Keratinocyte (primary cell): Measurements from ENCODE around the gene RABEP1. TPM values are rescaled to one million over a fixed set of nuclear protein-coding genes. Genes with fewer than 3 reads are reported as not detected.

ENCODE experiments used
- DNase-seq: peaks from one replicate; pipeline ENCODE4 v3.0.0-alpha.2; 2011; ENCODE audit warnings: low read depth, missing footprints, low spot score
- FAIRE-seq: peaks from 2 replicates; lab custom pipeline; 2011; peaks lifted over from hg19 to GRCh38; lab: Jason Lieb, UNC
- H2AFZ ChIP-seq: 2 replicates; pipeline ENCODE4 v1.6.0; 2012; ENCODE audit warnings: low read length, control low read depth, inconsistent platforms; ENCODE audit not compliant: control insufficient read depth
- H3K27ac ChIP-seq: 2 replicates; pipeline ENCODE4 v1.5.1; 2011; ENCODE audit warnings: low read length; ENCODE audit not compliant: control insufficient read depth, insufficient read depth
- H3K27me3 ChIP-seq: 3 replicates; pipeline ENCODE4 v1.6.0; 2011; ENCODE audit warnings: low read length; ENCODE audit not compliant: control insufficient read depth, insufficient read depth; ENCODE audit errors: extremely low read depth
- H3K36me3 ChIP-seq, 2 experiments: 2 replicates in 1 of 2; 3 replicates in 1 of 2; pipeline ENCODE4 v1.5.1; 2011; ENCODE audit warnings: low read length in 2 of 2, mild to moderate bottlenecking in 1 of 2; ENCODE audit not compliant: control insufficient read depth in 2 of 2, insufficient read depth in 2 of 2; ENCODE audit errors: extremely low read depth in 1 of 2
- H3K4me1 ChIP-seq: 3 replicates; pipeline ENCODE4 v1.5.1; 2011; ENCODE audit warnings: low read length; ENCODE audit not compliant: control insufficient read depth, insufficient read depth; ENCODE audit errors: extremely low read depth
- H3K4me2 ChIP-seq: 3 replicates; pipeline ENCODE4 v1.6.0; 2011; ENCODE audit warnings: low read depth, low read length; ENCODE audit not compliant: control insufficient read depth, insufficient read depth; ENCODE audit errors: extremely low read depth
- H3K4me3 ChIP-seq, 3 experiments: fragments of 200-600 bp in 1 of 3; sonication (generic) in 1 of 3; 2 replicates in 2 of 3; 3 replicates in 1 of 3; pipeline ENCODE4 v1.5.1; 2011 to 2016; ENCODE audit warnings: low read length in 3 of 3, mild to moderate bottlenecking in 3 of 3, control low read depth in 2 of 3, inconsistent platforms in 1 of 3, low read depth in 1 of 3, mixed read lengths in 1 of 3, mixed run types in 1 of 3, moderate library complexity in 1 of 3; ENCODE audit not compliant: control insufficient read depth in 2 of 3, insufficient read depth in 2 of 3; ENCODE audit errors: extremely low read depth in 1 of 3
- H3K79me2 ChIP-seq: 2 replicates; pipeline ENCODE4 v1.6.0; 2012; ENCODE audit warnings: low read length; ENCODE audit not compliant: control insufficient read depth, insufficient read depth
- H3K9ac ChIP-seq: 3 replicates; pipeline ENCODE4 v1.6.0; 2011; ENCODE audit warnings: low read length; ENCODE audit not compliant: control insufficient read depth, insufficient read depth; ENCODE audit errors: extremely low read depth
- H3K9me1 ChIP-seq: 3 replicates; pipeline ENCODE4 v1.6.0; 2011; ENCODE audit warnings: low read length; ENCODE audit not compliant: control insufficient read depth, insufficient read depth; ENCODE audit errors: extremely low read depth
- H3K9me3 ChIP-seq: 2 replicates; pipeline ENCODE4 v1.5.1; 2012; ENCODE audit warnings: low read depth, low read length; ENCODE audit not compliant: control insufficient read depth
- H4K20me1 ChIP-seq: 3 replicates; pipeline ENCODE4 v1.6.0; 2011; ENCODE audit warnings: low read length; ENCODE audit not compliant: control insufficient read depth, insufficient read depth; ENCODE audit errors: extremely low read depth
- EZH2 ChIP-seq: IDR thresholded peaks from one replicate; pipeline ENCODE4 v1.6.1; 2012; ENCODE audit warnings: inconsistent platforms, mild to moderate bottlenecking, low read length, moderate library complexity
- dilution Hi-C: fragments of 300-500 bp; cut with MboI; formaldehyde crosslinking; loops from one replicate; pipeline ENCODE4 v1.7.0; 2020; ENCODE audit warnings: low sequenced_read_pairs; ENCODE audit not compliant: extremely low pct_ligation_motif_present
- polyA plus RNA-seq, 5 experiments: library from polyadenylated mRNA; depleted of rRNA in 3 of 5; stranded (reverse) in 3 of 5; stranded (forward) in 1 of 5; unstranded in 1 of 5; fragments of >200 nt; gene quantifications; 1 replicate in 1 of 5; 2 replicates in 3 of 5; 3 replicates in 1 of 5; pipeline versions ENCODE4 v1.2.1 to v1.2.3, GENCODE V29; 2011 to 2012; ENCODE audit warnings: missing spikeins in 2 of 5, low read depth in 1 of 5, low replicate concordance in 1 of 5
- TF ChIP-seq, protein P1 (sequence below), 3 experiments: IDR thresholded peaks in 1 of 3; conservative IDR thresholded peaks in 1 of 3; optimal IDR thresholded peaks in 1 of 3; 2 replicates in 2 of 3; 3 replicates in 1 of 3; pipeline versions ENCODE3 to v1.5.1; 2011; ENCODE audit warnings: low read length in 3 of 3, mild to moderate bottlenecking in 3 of 3, moderate library complexity in 2 of 3, control low read depth in 1 of 3, inconsistent platforms in 1 of 3; ENCODE audit not compliant: insufficient read depth in 2 of 3; ENCODE audit errors: extremely low read depth in 1 of 3

RABEP1 gene
- polyA plus RNA-seq, 1 donor (not counting 4 experiments of a cell fraction or from before 2014, with no cell fraction given) = 27.1 TPM

DNA sequence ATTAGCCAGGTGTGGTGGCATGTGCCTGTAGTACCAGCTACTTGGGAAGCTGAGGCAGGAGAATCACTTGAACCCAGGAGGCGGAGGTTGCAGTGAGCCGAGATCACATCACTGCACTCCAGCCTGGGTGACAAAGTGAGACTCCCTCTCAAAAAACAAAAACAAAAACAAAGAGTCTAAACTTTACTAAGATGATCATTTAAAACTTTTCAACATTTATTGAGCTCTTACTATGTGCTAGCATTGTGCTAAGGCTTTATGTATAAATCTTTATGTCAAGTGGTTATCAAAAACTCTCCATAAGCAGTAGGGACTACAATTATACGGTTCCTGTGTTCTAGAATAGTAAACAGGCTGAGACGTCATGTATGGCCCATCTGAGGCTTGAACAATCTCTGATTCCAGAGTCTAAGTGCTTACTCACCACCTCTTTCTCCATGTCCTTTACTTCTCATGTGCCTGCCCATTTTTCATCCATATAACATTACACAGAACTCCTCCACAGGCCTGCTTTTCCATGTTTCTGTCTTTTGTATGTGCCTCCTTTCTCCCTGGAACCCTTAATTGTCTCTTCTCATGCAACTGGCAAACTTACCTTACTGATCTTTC is 70.7 kb downstream of the RABEP1 start:
- no peak for DNase-seq
- no peak overlapping the region for H3K4me3 ChIP-seq
- no peaks in the 10 kb centered on the region for H3K9me3 ChIP-seq
- no peak for FAIRE-seq
- dilution Hi-C loops = no loop called here
- peaks cover 5 to 15% of the 10 kb centered on the region in 2 experiments for H3K36me3 ChIP-seq
- H3K9ac ChIP-seq = no peak overlapping the region
- H3K27me3 ChIP-seq = no peaks in the 10 kb centered on the region
- H3K4me1 ChIP-seq = no peaks in the 10 kb centered on the region
- no peaks in the 10 kb centered on the region for H3K79me2 ChIP-seq
- no peak overlapping the region for H2AFZ ChIP-seq
- H3K9me1 ChIP-seq = no peaks in the 10 kb centered on the region
- H4K20me1 ChIP-seq = no peaks in the 10 kb centered on the region
- no peak overlapping the region for H3K27ac ChIP-seq
- H3K4me2 ChIP-seq = no peak overlapping the region
- TF ChIP-seq, protein P1, sequence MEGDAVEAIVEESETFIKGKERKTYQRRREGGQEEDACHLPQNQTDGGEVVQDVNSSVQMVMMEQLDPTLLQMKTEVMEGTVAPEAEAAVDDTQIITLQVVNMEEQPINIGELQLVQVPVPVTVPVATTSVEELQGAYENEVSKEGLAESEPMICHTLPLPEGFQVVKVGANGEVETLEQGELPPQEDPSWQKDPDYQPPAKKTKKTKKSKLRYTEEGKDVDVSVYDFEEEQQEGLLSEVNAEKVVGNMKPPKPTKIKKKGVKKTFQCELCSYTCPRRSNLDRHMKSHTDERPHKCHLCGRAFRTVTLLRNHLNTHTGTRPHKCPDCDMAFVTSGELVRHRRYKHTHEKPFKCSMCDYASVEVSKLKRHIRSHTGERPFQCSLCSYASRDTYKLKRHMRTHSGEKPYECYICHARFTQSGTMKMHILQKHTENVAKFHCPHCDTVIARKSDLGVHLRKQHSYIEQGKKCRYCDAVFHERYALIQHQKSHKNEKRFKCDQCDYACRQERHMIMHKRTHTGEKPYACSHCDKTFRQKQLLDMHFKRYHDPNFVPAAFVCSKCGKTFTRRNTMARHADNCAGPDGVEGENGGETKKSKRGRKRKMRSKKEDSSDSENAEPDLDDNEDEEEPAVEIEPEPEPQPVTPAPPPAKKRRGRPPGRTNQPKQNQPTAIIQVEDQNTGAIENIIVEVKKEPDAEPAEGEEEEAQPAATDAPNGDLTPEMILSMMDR (optimal IDR thresholded peaks at IDR 0.05 in 1 of 3, IDR thresholded peaks at IDR 0.05 in 1 of 3, conservative IDR thresholded peaks at IDR 0.05 in 1 of 3; ENCODE audit: extremely low read depth in 1 of 3, insufficient read depth in 2 of 3, low read length in 3 of 3) = no peak
- TF ChIP-seq EZH2 = no peak

GRCh38 chr17:5354310-5354709 is 72.2 kb downstream of the RABEP1 start:
- Histone ChIP-seq H3K9me3 (no peaks in the 10 kb centered on the region), H3K4me2 (no peak overlapping the region), H3K9me1 (no peaks in the 10 kb centered on the region), H3K4me3 (no peak overlapping the region), H4K20me1 (no peaks in the 10 kb centered on the region), H3K27ac (no peak overlapping the region), H3K27me3 (no peaks in the 10 kb centered on the region), H3K9ac (no peak overlapping the region), H3K79me2 (no peaks in the 10 kb centered on the region), H3K36me3 (peaks cover 9 to 17% of the 10 kb centered on the region in 2 experiments), H2AFZ (no peak overlapping the region), H3K4me1 (no peaks in the 10 kb centered on the region)
- TF ChIP-seq, protein P1 (optimal IDR thresholded peaks at IDR 0.05 in 1 of 3, IDR thresholded peaks at IDR 0.05 in 1 of 3, conservative IDR thresholded peaks at IDR 0.05 in 1 of 3; ENCODE audit: extremely low read depth in 1 of 3, insufficient read depth in 2 of 3, low read length in 3 of 3) = no peak
- no peak for TF ChIP-seq EZH2
- dilution Hi-C loops = no loop called here
- DNase-seq (no peak), FAIRE-seq (no peak)
